WTC11 (cell line): ENCODE measurements around the gene MIEF1. TPM values are rescaled to one million over a fixed set of nuclear protein-coding genes. Genes with fewer than 3 reads are reported as not detected.

Source experiments
- ATAC-seq: fragments of 200-7000 bp; cut with Tn5 transposase; 2 replicates; pipeline ENCODE4 v1.10.0; 2021; ENCODE audit warnings: mild to moderate bottlenecking, moderate library complexity
- CTCF ChIA-PET: fragments of 300-600 bp; sonication (Branson Sonifier 250); formaldehyde crosslinking; loops from one replicate; lab custom pipeline; 2021; ENCODE audit warnings: antibody characterized with exemption; lab: Charles Lee
- POLR2A ChIA-PET: fragments of 350-600 bp; sonication (Branson Sonifier 250); formaldehyde crosslinking; loops from one replicate; lab custom pipeline; 2021; ENCODE audit warnings: antibody characterized with exemption; lab: Charles Lee
- DNase-seq: peaks from one replicate; pipeline ENCODE4 v3.0.0; 2021; ENCODE audit warnings: low spot score
- H3K27ac Mint-ChIP-seq: 2 replicates; pipeline ENCODE4 v1.8.0; 2021; ENCODE audit warnings: mixed read lengths
- H3K27me3 Mint-ChIP-seq: 2 replicates; pipeline ENCODE4 v1.8.0; 2021; ENCODE audit warnings: low read depth, mild to moderate bottlenecking, moderate library complexity, mixed read lengths
- H3K36me3 Mint-ChIP-seq: 2 replicates; pipeline ENCODE4 v1.8.0; 2021; ENCODE audit warnings: mixed read lengths
- H3K4me1 Mint-ChIP-seq: 2 replicates; pipeline ENCODE4 v1.8.0; 2022; ENCODE audit warnings: mixed read lengths
- H3K4me3 Mint-ChIP-seq: 2 replicates; pipeline ENCODE4 v1.8.0; 2021; ENCODE audit warnings: mild to moderate bottlenecking, moderate library complexity, mixed read lengths
- H3K9me3 Mint-ChIP-seq: 2 replicates; pipeline ENCODE4 v1.8.0; 2021; ENCODE audit warnings: mixed read lengths
- AFF4 ChIP-seq: sonication (generic); formaldehyde crosslinking; IDR thresholded peaks from 2 replicates; pipeline ENCODE4 v1.8.1; 2023; ENCODE audit warnings: mild to moderate bottlenecking, missing genetic modification reagents, borderline replicate concordance
- ATF6 ChIP-seq: sonication (generic); formaldehyde crosslinking; IDR thresholded peaks from 2 replicates; pipeline ENCODE4 v1.8.1; 2023; ENCODE audit warnings: mild to moderate bottlenecking, missing genetic modification reagents
- CREB1 ChIP-seq: sonication (generic); formaldehyde crosslinking; IDR thresholded peaks from 2 replicates; pipeline ENCODE4 v1.8.0; 2023; ENCODE audit warnings: mild to moderate bottlenecking, missing genetic modification reagents
- E2F1 ChIP-seq: sonication (generic); formaldehyde crosslinking; IDR thresholded peaks from 2 replicates; pipeline ENCODE4 v1.8.0; 2022; ENCODE audit warnings: mild to moderate bottlenecking, missing genetic modification reagents
- FOXJ3 ChIP-seq: sonication (generic); formaldehyde crosslinking; IDR thresholded peaks from 2 replicates; pipeline ENCODE4 v1.9.0; 2021; ENCODE audit warnings: missing genetic modification reagents, mild to moderate bottlenecking, borderline replicate concordance
- JAZF1 ChIP-seq: fragments of 250-450 bp; sonication (Bioruptor Pico); IDR thresholded peaks from 2 replicates; pipeline ENCODE4 v1.9.0; 2021; ENCODE audit warnings: moderate library complexity, mild to moderate bottlenecking, inconsistent platforms
- MLX ChIP-seq: sonication (generic); formaldehyde crosslinking; IDR thresholded peaks from 2 replicates; pipeline ENCODE4 v1.8.1; 2023; ENCODE audit warnings: mild to moderate bottlenecking, missing genetic modification reagents, moderate library complexity
- RELA ChIP-seq: sonication (generic); formaldehyde crosslinking; IDR thresholded peaks from 2 replicates; pipeline ENCODE4 v1.8.1; 2022; ENCODE audit warnings: missing genetic modification reagents, mild to moderate bottlenecking, borderline replicate concordance
- SMAD4 ChIP-seq: sonication (generic); formaldehyde crosslinking; IDR thresholded peaks from 2 replicates; pipeline ENCODE4 v1.8.0; 2022; ENCODE audit warnings: mild to moderate bottlenecking, missing genetic modification reagents
- SOX15 ChIP-seq: fragments of 250-450 bp; sonication (Bioruptor Pico); IDR thresholded peaks from 2 replicates; pipeline ENCODE4 v1.9.0; 2021; ENCODE audit warnings: mild to moderate bottlenecking
- ZMAT4 ChIP-seq: fragments of 250-450 bp; sonication (Bioruptor Pico); IDR thresholded peaks from 2 replicates; pipeline ENCODE4 v1.9.0; 2021; ENCODE audit warnings: mild to moderate bottlenecking
- ZNF416 ChIP-seq: fragments of 250-450 bp; sonication (Bioruptor Pico); IDR thresholded peaks from 2 replicates; pipeline ENCODE4 v1.9.0; 2021; ENCODE audit warnings: mild to moderate bottlenecking, inconsistent platforms
- total RNA-seq: library from RNA; stranded (reverse); gene quantifications from 3 replicates; pipeline ENCODE4 v1.2.3, GENCODE V29; 2021
- TF ChIP-seq, protein P1 (sequence below): fragments of 200-600 bp; IDR thresholded peaks from 2 replicates; pipeline ENCODE4 v1.8.0; 2022; ENCODE audit warnings: antibody characterized with exemption
- TF ChIP-seq, protein P2 (sequence below): sonication (generic); formaldehyde crosslinking; IDR thresholded peaks from 2 replicates; pipeline ENCODE4 v1.8.1; 2022; ENCODE audit warnings: mild to moderate bottlenecking, missing genetic modification reagents, moderate library complexity, borderline replicate concordance
- TF ChIP-seq, protein P3 (sequence below): sonication (generic); formaldehyde crosslinking; IDR thresholded peaks from 2 replicates; pipeline ENCODE4 v1.8.1; 2022; ENCODE audit warnings: missing genetic modification reagents, borderline replicate concordance

Gene MIEF1
- total RNA-seq, 1 experiment from 2014 or later: 38.7 TPM

- no peaks in the 10 kb centered on the region for H3K36me3 Mint-ChIP-seq
- no peaks in the 10 kb centered on the region for H3K9me3 Mint-ChIP-seq
- peaks cover 8% of the 10 kb centered on the region for H3K4me1 Mint-ChIP-seq
- H3K27ac Mint-ChIP-seq: no peak overlapping the region
- no peak for ATAC-seq
- TF ChIP-seq RELA (CRISPR knock-in tag) (no peak), E2F1 (CRISPR knock-in tag) (no peak), SOX15 (no peak), FOXJ3 (CRISPR knock-in tag) (no peak), ATF6 (CRISPR knock-in tag) (no peak)
- CTCF ChIA-PET: interaction anchor here (0.7 to 3.7 kb wide), 14 partner anchors 7 to 127 kb away, joined by 3 to 29 read pairs (median 5); partner anchors contain the start of genes ATF4, MIEF1 and TAB1
- H3K4me3 Mint-ChIP-seq: no peak overlapping the region
- no peak for DNase-seq
- POLR2A ChIA-PET: no interaction called here
- peaks cover 50% of the 10 kb centered on the region for H3K27me3 Mint-ChIP-seq
Measured at GRCh38 chr22:39494471-39495120, 7.5 kb upstream of the MIEF1 start.

- H3K27me3 Mint-ChIP-seq: peaks cover 67% of the 10 kb centered on the region
- CTCF ChIA-PET: interaction anchor here (0.6 to 2.1 kb wide), 47 partner anchors 9 to 513 kb away, joined by 3 to 45 read pairs (median 4); partner anchors contain the start of genes ATF4 and TAB1
- peaks cover 2% of the 10 kb centered on the region for H3K4me1 Mint-ChIP-seq
- no peaks in the 10 kb centered on the region for H3K9me3 Mint-ChIP-seq
- H3K4me3 Mint-ChIP-seq: no peak overlapping the region
- H3K27ac Mint-ChIP-seq: no peak overlapping the region
- no peaks in the 10 kb centered on the region for H3K36me3 Mint-ChIP-seq
- peak; percentile 78 for ATAC-seq
- POLR2A ChIA-PET: interaction anchor here (0.8 kb wide), 1 partner anchor 33 kb away, joined by 3 read pairs; no protein-coding TSS in a partner anchor
- TF ChIP-seq CREB1 (CRISPR knock-in tag): no peak
- TF ChIP-seq, protein P1, sequence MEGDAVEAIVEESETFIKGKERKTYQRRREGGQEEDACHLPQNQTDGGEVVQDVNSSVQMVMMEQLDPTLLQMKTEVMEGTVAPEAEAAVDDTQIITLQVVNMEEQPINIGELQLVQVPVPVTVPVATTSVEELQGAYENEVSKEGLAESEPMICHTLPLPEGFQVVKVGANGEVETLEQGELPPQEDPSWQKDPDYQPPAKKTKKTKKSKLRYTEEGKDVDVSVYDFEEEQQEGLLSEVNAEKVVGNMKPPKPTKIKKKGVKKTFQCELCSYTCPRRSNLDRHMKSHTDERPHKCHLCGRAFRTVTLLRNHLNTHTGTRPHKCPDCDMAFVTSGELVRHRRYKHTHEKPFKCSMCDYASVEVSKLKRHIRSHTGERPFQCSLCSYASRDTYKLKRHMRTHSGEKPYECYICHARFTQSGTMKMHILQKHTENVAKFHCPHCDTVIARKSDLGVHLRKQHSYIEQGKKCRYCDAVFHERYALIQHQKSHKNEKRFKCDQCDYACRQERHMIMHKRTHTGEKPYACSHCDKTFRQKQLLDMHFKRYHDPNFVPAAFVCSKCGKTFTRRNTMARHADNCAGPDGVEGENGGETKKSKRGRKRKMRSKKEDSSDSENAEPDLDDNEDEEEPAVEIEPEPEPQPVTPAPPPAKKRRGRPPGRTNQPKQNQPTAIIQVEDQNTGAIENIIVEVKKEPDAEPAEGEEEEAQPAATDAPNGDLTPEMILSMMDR: peak; percentile 70
- DNase-seq: peak; percentile 75
Measured at GRCh38 chr22:39496131-39496838, 5.8 kb upstream of the MIEF1 start.

- Mint-ChIP-seq H3K27me3 (peaks cover 74% of the 10 kb centered on the region), H3K4me1 (peaks cover 8% of the 10 kb centered on the region), H3K27ac (no peak overlapping the region), H3K9me3 (no peaks in the 10 kb centered on the region), H3K4me3 (no peak overlapping the region), H3K36me3 (no peaks in the 10 kb centered on the region)
- ChIA-PET CTCF (interaction anchor here (0.6 to 2.1 kb wide), 7 partner anchors 12 to 166 kb away, joined by 3 to 45 read pairs (median 9); no protein-coding TSS in a partner anchor), POLR2A (no interaction called here)
- ATAC-seq: no peak
- DNase-seq: no peak
- TF ChIP-seq, protein P2, sequence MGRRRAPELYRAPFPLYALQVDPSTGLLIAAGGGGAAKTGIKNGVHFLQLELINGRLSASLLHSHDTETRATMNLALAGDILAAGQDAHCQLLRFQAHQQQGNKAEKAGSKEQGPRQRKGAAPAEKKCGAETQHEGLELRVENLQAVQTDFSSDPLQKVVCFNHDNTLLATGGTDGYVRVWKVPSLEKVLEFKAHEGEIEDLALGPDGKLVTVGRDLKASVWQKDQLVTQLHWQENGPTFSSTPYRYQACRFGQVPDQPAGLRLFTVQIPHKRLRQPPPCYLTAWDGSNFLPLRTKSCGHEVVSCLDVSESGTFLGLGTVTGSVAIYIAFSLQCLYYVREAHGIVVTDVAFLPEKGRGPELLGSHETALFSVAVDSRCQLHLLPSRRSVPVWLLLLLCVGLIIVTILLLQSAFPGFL (CRISPR knock-in tag): no peak
- no peak for TF ChIP-seq SMAD4 (CRISPR knock-in tag)
- TF ChIP-seq MLX (CRISPR knock-in tag): no peak
- no peak for TF ChIP-seq FOXJ3 (CRISPR knock-in tag)
- no peak for TF ChIP-seq ZNF416
- TF ChIP-seq RELA (CRISPR knock-in tag): no peak
- TF ChIP-seq JAZF1 (CRISPR knock-in tag): no peak
- TF ChIP-seq, protein P3, sequence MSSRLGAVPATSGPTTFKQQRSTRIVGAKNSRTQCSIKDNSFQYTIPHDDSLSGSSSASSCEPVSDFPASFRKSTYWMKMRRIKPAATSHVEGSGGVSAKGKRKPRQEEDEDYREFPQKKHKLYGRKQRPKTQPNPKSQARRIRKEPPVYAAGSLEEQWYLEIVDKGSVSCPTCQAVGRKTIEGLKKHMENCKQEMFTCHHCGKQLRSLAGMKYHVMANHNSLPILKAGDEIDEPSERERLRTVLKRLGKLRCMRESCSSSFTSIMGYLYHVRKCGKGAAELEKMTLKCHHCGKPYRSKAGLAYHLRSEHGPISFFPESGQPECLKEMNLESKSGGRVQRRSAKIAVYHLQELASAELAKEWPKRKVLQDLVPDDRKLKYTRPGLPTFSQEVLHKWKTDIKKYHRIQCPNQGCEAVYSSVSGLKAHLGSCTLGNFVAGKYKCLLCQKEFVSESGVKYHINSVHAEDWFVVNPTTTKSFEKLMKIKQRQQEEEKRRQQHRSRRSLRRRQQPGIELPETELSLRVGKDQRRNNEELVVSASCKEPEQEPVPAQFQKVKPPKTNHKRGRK: no peak
- no peak for TF ChIP-seq SOX15
- no peak for TF ChIP-seq AFF4 (CRISPR knock-in tag)
- TF ChIP-seq ZMAT4 (CRISPR knock-in tag): no peak
Measured at GRCh38 chr22:39497429-39497828, 4.7 kb upstream of the MIEF1 start.
